SK-N-SH (cell line): ENCODE measurements around the gene IRF1. TPM values are rescaled to one million over a fixed set of nuclear protein-coding genes. Genes with fewer than 3 reads are reported as not detected.

Source experiments
- CTCF ChIA-PET: fragments of 300-600, 350-600 bp; formaldehyde crosslinking; extraction: SDS; loops from one replicate; lab custom pipeline; 2021; lab: Yijun Ruan, JAX
- POLR2A ChIA-PET: fragments of 350-600 bp; sonication (Branson Sonifier 250); formaldehyde crosslinking; extraction: SDS; loops from one replicate; lab custom pipeline; 2020; ENCODE audit warnings: antibody characterized with exemption, inconsistent platforms; lab: Yijun Ruan, JAX
- DNase-seq: peaks from one replicate; pipeline ENCODE4 v3.0.0; 2012
- H2AFZ ChIP-seq: fragments of 200-600 bp; sonication (generic); 2 replicates; pipeline ENCODE4 v1.8.1; 2016; ENCODE audit warnings: antibody characterized with exemption, mild to moderate bottlenecking, low read depth
- H3F3A ChIP-seq: fragments of 200-600 bp; sonication (generic); replicated peaks from 2 replicates; pipeline ENCODE3; 2016; ENCODE audit warnings: antibody characterized with exemption, mild to moderate bottlenecking; ENCODE audit not compliant: insufficient read depth
- H3K27ac ChIP-seq, 2 experiments: fragments of 200-500 bp in 1 of 2; fragments of 200-600 bp in 1 of 2; sonication (Bioruptor generic) in 1 of 2; sonication (generic), shearing (Covaris generic) in 1 of 2; 2 replicates each; pipeline versions ENCODE4 v1.5.1 to v1.6.1; 2014 to 2016; ENCODE audit warnings: low read depth in 2 of 2, inconsistent platforms in 1 of 2, low read length in 1 of 2, mild to moderate bottlenecking in 1 of 2, mixed read lengths in 1 of 2
- H3K27me3 ChIP-seq: fragments of 200-600 bp; sonication (generic), shearing (Covaris generic); 2 replicates; pipeline ENCODE4 v1.6.1; 2016; ENCODE audit warnings: mixed run types; ENCODE audit not compliant: insufficient read depth
- H3K36me3 ChIP-seq, 2 experiments: fragments of 200-500 bp in 1 of 2; fragments of 200-600 bp in 1 of 2; sonication (Bioruptor generic) in 1 of 2; sonication (generic) in 1 of 2; replicated peaks in 1 of 2; 2 replicates each; pipeline versions ENCODE3 to v1.5.1; 2014 to 2016; ENCODE audit warnings: low read length in 1 of 2, mild to moderate bottlenecking in 1 of 2; ENCODE audit not compliant: insufficient read depth in 2 of 2, control insufficient read depth in 1 of 2
- H3K4me1 ChIP-seq, 2 experiments: fragments of 200-500 bp in 1 of 2; fragments of 200-600 bp in 1 of 2; sonication (Bioruptor generic) in 1 of 2; sonication (generic), shearing (Covaris generic) in 1 of 2; 2 replicates each; pipeline versions ENCODE4 v1.5.1 to v1.6.1; 2014 to 2016; ENCODE audit warnings: low read depth in 1 of 2, low read length in 1 of 2, mixed run types in 1 of 2; ENCODE audit not compliant: insufficient read depth in 2 of 2, control insufficient read depth in 1 of 2
- H3K4me2 ChIP-seq: fragments of 200-600 bp; sonication (generic), shearing (Covaris generic); 2 replicates; pipeline ENCODE4 v1.6.1; 2017; ENCODE audit warnings: mixed run types
- H3K4me3 ChIP-seq, 2 experiments: fragments of 200-500 bp in 1 of 2; fragments of 200-600 bp in 1 of 2; sonication (Bioruptor generic) in 1 of 2; sonication (generic), shearing (Covaris generic) in 1 of 2; 2 replicates each; pipeline versions ENCODE4 v1.5.1 to v1.8.1; 2014 to 2016; ENCODE audit warnings: low read depth in 2 of 2, inconsistent platforms in 1 of 2, low read length in 1 of 2, mild to moderate bottlenecking in 1 of 2, mixed read lengths in 1 of 2, moderate library complexity in 1 of 2
- H3K79me2 ChIP-seq: fragments of 200-600 bp; sonication (generic); 2 replicates; pipeline ENCODE4 v1.8.1; 2017; ENCODE audit warnings: mild to moderate bottlenecking; ENCODE audit not compliant: insufficient read depth
- H3K9ac ChIP-seq: fragments of 200-600 bp; sonication (generic); 2 replicates; pipeline ENCODE4 v1.6.1; 2017; ENCODE audit warnings: mixed run types
- H3K9me2 ChIP-seq: fragments of 200-600 bp; sonication (generic); 2 replicates; pipeline ENCODE4 v1.6.1; 2017; ENCODE audit warnings: mixed run types
- H3K9me3 ChIP-seq: fragments of 200-600 bp; sonication (generic); 2 replicates; pipeline ENCODE4 v1.6.1; 2017; ENCODE audit warnings: mixed run types, mild to moderate bottlenecking, moderate library complexity
- H4K20me1 ChIP-seq: fragments of 200-600 bp; sonication (generic); 2 replicates; pipeline ENCODE4 v1.6.1; 2017; ENCODE audit warnings: mild to moderate bottlenecking, mixed run types; ENCODE audit not compliant: insufficient read depth
- ELF1 ChIP-seq: IDR thresholded peaks from 2 replicates; pipeline ENCODE4 v1.4.0; 2012
- EP300 ChIP-seq, 2 experiments: IDR thresholded peaks; 2 replicates each; pipeline versions ENCODE4 v1.4.0 to v1.6.1; 2012; ENCODE audit warnings: borderline replicate concordance in 1 of 2, low read depth in 1 of 2, low read length in 1 of 2
- EZH2phosphoT487 ChIP-seq: fragments of 200-600 bp; sonication (generic); IDR thresholded peaks from 2 replicates; pipeline ENCODE4 v1.6.1; 2017; ENCODE audit warnings: low read depth, mixed run types, mild to moderate bottlenecking, antibody characterized with exemption, moderate library complexity, borderline replicate concordance
- FOXJ3 ChIP-seq: sonication (generic); formaldehyde crosslinking; IDR thresholded peaks from 2 replicates; pipeline ENCODE4 v1.5.1; 2020; ENCODE audit warnings: mild to moderate bottlenecking, missing genetic modification reagents
- GATA2 ChIP-seq: sonication (generic); formaldehyde crosslinking; IDR thresholded peaks from 2 replicates; pipeline ENCODE4 v1.5.0; 2020; ENCODE audit warnings: mild to moderate bottlenecking, missing genetic modification reagents
- MEF2A ChIP-seq: IDR thresholded peaks from 2 replicates; pipeline ENCODE4 v1.4.0; 2012; ENCODE audit warnings: low read depth, borderline replicate concordance
- MXI1 ChIP-seq: IDR thresholded peaks from 2 replicates; pipeline ENCODE4 v1.6.1; 2012; ENCODE audit warnings: mild to moderate bottlenecking, low read depth, low read length, improper control_type of control experiment
- NFIC ChIP-seq: IDR thresholded peaks from 2 replicates; pipeline ENCODE4 v1.4.0; 2012; ENCODE audit warnings: borderline replicate concordance
- NRF1 ChIP-seq: IDR thresholded peaks from 2 replicates; pipeline ENCODE4 v1.6.1; 2012; ENCODE audit warnings: low read depth, mild to moderate bottlenecking, low read length
- POLR2AphosphoS5 ChIP-seq: IDR thresholded peaks from 2 replicates; pipeline ENCODE4 v1.6.1; 2012; ENCODE audit warnings: low read depth, low read length
- RCOR1 ChIP-seq: fragments of 150-350 bp; IDR thresholded peaks from 2 replicates; pipeline ENCODE4 v1.6.1; 2017; ENCODE audit warnings: antibody characterized with exemption, low read length
- RFX5 ChIP-seq: IDR thresholded peaks from 2 replicates; pipeline ENCODE4 v1.6.1; 2012; ENCODE audit warnings: mild to moderate bottlenecking, improper control_type of control experiment, low read length
- YY1 ChIP-seq: IDR thresholded peaks from 2 replicates; pipeline ENCODE4 v1.4.0; 2012; ENCODE audit warnings: low read depth, mild to moderate bottlenecking
- WGBS: methylation state at CpG from one replicate; pipeline ENCODE4 v1.1.6; 2017; ENCODE audit warnings: low lambda C conversion rate; 5-methylcytosine and 5-hydroxymethylcytosine counted together
- polyA plus RNA-seq, 3 experiments: library from polyadenylated mRNA; depleted of rRNA; stranded (reverse); fragments of >200 nt; gene quantifications; 2 replicates each; pipeline ENCODE4 v1.2.3, GENCODE V29; 2012
- TF ChIP-seq, protein P1 (sequence below): IDR thresholded peaks from 2 replicates; pipeline ENCODE4; 2012
- TF ChIP-seq, protein P2 (sequence below): IDR thresholded peaks from 2 replicates; pipeline ENCODE4 v1.4.0; 2012; ENCODE audit warnings: low read depth
- TF ChIP-seq, protein P3 (sequence below): IDR thresholded peaks from 2 replicates; pipeline ENCODE4 v1.4.0; 2012; ENCODE audit warnings: low read depth, borderline replicate concordance
- TF ChIP-seq, protein P4 (sequence below): IDR thresholded peaks from 2 replicates; pipeline ENCODE4 v1.6.1; 2012; ENCODE audit warnings: mild to moderate bottlenecking, low read depth, low read length, moderate library complexity

Gene IRF1
- polyA plus RNA-seq, 1 of the 3 experiments (the other 2 are of a cell fraction) = 15.2 TPM

DNA sequence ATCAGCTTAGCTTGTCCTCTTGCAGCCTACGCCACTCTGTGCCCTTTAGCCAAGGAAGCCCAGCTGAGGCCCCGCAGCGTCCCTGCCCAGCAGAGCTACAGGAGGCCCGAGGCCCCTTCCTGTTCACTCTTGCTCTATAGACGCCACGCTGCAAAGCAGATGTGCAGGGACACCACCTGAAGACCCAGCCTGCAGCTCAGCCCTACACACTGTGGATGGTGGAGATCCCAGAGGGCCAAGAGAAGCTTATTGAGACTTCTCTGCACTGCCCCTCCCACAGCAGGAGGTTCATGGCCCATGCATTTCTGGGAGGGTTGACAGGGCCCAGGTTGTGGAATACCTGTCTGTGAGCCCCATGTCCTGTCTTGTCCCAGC is 33.6 kb downstream of the IRF1 start:
- H3K27ac ChIP-seq = peak overlapping the region in 1 of 2 experiments; percentile 83; a peak in 3 of 4 replicates
- H3F3A ChIP-seq = peaks cover 30% of the 10 kb centered on the region
- ChIA-PET CTCF (interaction anchor here (0.7 to 1.4 kb wide), 4 partner anchors 12 to 33 kb away, joined by 3 read pairs; no protein-coding TSS in a partner anchor), POLR2A (interaction anchor here (0.6 kb wide), 1 partner anchor 198 kb away, joined by 3 read pairs; no protein-coding TSS in a partner anchor)
- no peaks in the 10 kb centered on the region for H3K79me2 ChIP-seq
- DNase-seq = no peak
- TF ChIP-seq NRF1 (no peak), NFIC (no peak), YY1 (no peak), ELF1 (no peak), EP300 (IDR thresholded peaks at IDR 0.05; ENCODE audit: borderline replicate concordance in 1 of 2, low read depth in 1 of 2, low read length in 1 of 2) (no peak), MXI1 (no peak), RCOR1 (no peak), EZH2phosphoT487 (no peak), FOXJ3 (CRISPR knock-in tag) (no peak), POLR2AphosphoS5 (no peak), MEF2A (no peak), GATA2 (CRISPR knock-in tag) (no peak), RFX5 (no peak)
- TF ChIP-seq, protein P1, sequence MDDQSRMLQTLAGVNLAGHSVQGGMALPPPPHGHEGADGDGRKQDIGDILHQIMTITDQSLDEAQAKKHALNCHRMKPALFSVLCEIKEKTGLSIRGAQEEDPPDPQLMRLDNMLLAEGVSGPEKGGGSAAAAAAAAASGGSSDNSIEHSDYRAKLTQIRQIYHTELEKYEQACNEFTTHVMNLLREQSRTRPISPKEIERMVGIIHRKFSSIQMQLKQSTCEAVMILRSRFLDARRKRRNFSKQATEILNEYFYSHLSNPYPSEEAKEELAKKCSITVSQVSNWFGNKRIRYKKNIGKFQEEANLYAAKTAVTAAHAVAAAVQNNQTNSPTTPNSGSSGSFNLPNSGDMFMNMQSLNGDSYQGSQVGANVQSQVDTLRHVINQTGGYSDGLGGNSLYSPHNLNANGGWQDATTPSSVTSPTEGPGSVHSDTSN = no peak
- TF ChIP-seq, protein P2, sequence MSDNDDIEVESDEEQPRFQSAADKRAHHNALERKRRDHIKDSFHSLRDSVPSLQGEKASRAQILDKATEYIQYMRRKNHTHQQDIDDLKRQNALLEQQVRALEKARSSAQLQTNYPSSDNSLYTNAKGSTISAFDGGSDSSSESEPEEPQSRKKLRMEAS = no peak
- TF ChIP-seq, protein P3, sequence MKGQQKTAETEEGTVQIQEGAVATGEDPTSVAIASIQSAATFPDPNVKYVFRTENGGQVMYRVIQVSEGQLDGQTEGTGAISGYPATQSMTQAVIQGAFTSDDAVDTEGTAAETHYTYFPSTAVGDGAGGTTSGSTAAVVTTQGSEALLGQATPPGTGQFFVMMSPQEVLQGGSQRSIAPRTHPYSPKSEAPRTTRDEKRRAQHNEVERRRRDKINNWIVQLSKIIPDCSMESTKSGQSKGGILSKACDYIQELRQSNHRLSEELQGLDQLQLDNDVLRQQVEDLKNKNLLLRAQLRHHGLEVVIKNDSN = no peak
- TF ChIP-seq, protein P4, sequence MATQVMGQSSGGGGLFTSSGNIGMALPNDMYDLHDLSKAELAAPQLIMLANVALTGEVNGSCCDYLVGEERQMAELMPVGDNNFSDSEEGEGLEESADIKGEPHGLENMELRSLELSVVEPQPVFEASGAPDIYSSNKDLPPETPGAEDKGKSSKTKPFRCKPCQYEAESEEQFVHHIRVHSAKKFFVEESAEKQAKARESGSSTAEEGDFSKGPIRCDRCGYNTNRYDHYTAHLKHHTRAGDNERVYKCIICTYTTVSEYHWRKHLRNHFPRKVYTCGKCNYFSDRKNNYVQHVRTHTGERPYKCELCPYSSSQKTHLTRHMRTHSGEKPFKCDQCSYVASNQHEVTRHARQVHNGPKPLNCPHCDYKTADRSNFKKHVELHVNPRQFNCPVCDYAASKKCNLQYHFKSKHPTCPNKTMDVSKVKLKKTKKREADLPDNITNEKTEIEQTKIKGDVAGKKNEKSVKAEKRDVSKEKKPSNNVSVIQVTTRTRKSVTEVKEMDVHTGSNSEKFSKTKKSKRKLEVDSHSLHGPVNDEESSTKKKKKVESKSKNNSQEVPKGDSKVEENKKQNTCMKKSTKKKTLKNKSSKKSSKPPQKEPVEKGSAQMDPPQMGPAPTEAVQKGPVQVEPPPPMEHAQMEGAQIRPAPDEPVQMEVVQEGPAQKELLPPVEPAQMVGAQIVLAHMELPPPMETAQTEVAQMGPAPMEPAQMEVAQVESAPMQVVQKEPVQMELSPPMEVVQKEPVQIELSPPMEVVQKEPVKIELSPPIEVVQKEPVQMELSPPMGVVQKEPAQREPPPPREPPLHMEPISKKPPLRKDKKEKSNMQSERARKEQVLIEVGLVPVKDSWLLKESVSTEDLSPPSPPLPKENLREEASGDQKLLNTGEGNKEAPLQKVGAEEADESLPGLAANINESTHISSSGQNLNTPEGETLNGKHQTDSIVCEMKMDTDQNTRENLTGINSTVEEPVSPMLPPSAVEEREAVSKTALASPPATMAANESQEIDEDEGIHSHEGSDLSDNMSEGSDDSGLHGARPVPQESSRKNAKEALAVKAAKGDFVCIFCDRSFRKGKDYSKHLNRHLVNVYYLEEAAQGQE = no peak
- 0 out of 2 replicates have a peak overlapping the region, but pooled peaks have one; percentile 31 for H3K9ac ChIP-seq
- H3K27me3 ChIP-seq = no peaks in the 10 kb centered on the region
- no peaks in the 10 kb centered on the region for H4K20me1 ChIP-seq
- no peaks in the 10 kb centered on the region for H3K36me3 ChIP-seq
- H3K4me2 ChIP-seq = peak overlapping the region; percentile 11; the same call in 1 of the 2 replicates
- H2AFZ ChIP-seq = no peak overlapping the region
- no peak overlapping the region for H3K4me3 ChIP-seq
- WGBS = 96% methylated on average over 6 of the region's 6 CpGs
- no peaks in the 10 kb centered on the region for H3K9me2 ChIP-seq
- H3K9me3 ChIP-seq = no peaks in the 10 kb centered on the region
- H3K4me1 ChIP-seq = peaks cover 17 to 44% of the 10 kb centered on the region in 2 experiments
